DND-41 (cell line): ENCODE measurements around the gene CTNNBL1.

ENCODE experiments used
- ATAC-seq: fragments of 200-7000 bp; cut with Tn5 transposase; 3 replicates; pipeline ENCODE4 v1.9.1; 2021; ENCODE audit warnings: low read depth; ENCODE audit not compliant: insufficient read depth
- DNase-seq: peaks from one replicate; pipeline ENCODE4 v3.0.0-alpha.2; 2020
- H2AFZ ChIP-seq: 2 replicates; pipeline ENCODE4 v1.6.0; 2012; ENCODE audit warnings: low read depth, low read length
- H3K27ac ChIP-seq: 2 replicates; pipeline ENCODE4 v1.5.1; 2012; ENCODE audit warnings: low read length, inconsistent platforms
- H3K27me3 ChIP-seq: fragments of 200-600 bp; sonication (generic); 2 replicates; pipeline ENCODE4 v1.6.0; 2012; ENCODE audit warnings: low read length, mild to moderate bottlenecking, inconsistent platforms; ENCODE audit not compliant: insufficient read depth, poor library complexity
- H3K36me3 ChIP-seq: 2 replicates; pipeline ENCODE4 v1.5.1; 2012; ENCODE audit warnings: low read length, inconsistent platforms; ENCODE audit not compliant: insufficient read depth
- H3K4me1 ChIP-seq: 2 replicates; pipeline ENCODE4 v1.5.1; 2012; ENCODE audit warnings: mild to moderate bottlenecking, low read length; ENCODE audit not compliant: insufficient read depth
- H3K4me2 ChIP-seq: 2 replicates; pipeline ENCODE4 v1.6.0; 2012; ENCODE audit warnings: mild to moderate bottlenecking, moderate library complexity, low read length, inconsistent platforms; ENCODE audit not compliant: insufficient read depth
- H3K4me3 ChIP-seq, 2 experiments: fragments of 200-600 bp in 1 of 2; shearing (Covaris generic) in 1 of 2; 2 replicates each; pipeline ENCODE4 v1.5.1; 2012 to 2016; ENCODE audit warnings: inconsistent platforms in 2 of 2, low read length in 2 of 2, mild to moderate bottlenecking in 2 of 2, low read depth in 1 of 2, moderate library complexity in 1 of 2
- H3K79me2 ChIP-seq: 2 replicates; pipeline ENCODE4 v1.6.0; 2012; ENCODE audit warnings: low read length, inconsistent platforms; ENCODE audit not compliant: insufficient read depth
- H3K9ac ChIP-seq: 2 replicates; pipeline ENCODE4 v1.6.0; 2012; ENCODE audit warnings: low read depth, mild to moderate bottlenecking, inconsistent platforms, low read length, moderate library complexity
- H3K9me3 ChIP-seq: 2 replicates; pipeline ENCODE4 v1.5.1; 2012; ENCODE audit warnings: low read length, moderate library complexity, mild to moderate bottlenecking, inconsistent platforms; ENCODE audit not compliant: insufficient read depth, severe bottlenecking
- H4K20me1 ChIP-seq: 2 replicates; pipeline ENCODE4 v1.6.0; 2012; ENCODE audit warnings: low read length; ENCODE audit not compliant: insufficient read depth
- EZH2 ChIP-seq: IDR thresholded peaks from 3 replicates; pipeline ENCODE4 v1.6.1; 2012; ENCODE audit warnings: borderline replicate concordance, low read depth, mild to moderate bottlenecking, moderate library complexity, low read length, inconsistent platforms; ENCODE audit not compliant: severe bottlenecking
- TF ChIP-seq, protein P1 (sequence below): IDR thresholded peaks from 2 replicates; pipeline ENCODE4 v1.5.1; 2012; ENCODE audit warnings: borderline replicate concordance, low read length, moderate library complexity, mild to moderate bottlenecking; ENCODE audit not compliant: poor library complexity, severe bottlenecking; ENCODE audit errors: extremely low read depth

The CTNNBL1 gene

DNA sequence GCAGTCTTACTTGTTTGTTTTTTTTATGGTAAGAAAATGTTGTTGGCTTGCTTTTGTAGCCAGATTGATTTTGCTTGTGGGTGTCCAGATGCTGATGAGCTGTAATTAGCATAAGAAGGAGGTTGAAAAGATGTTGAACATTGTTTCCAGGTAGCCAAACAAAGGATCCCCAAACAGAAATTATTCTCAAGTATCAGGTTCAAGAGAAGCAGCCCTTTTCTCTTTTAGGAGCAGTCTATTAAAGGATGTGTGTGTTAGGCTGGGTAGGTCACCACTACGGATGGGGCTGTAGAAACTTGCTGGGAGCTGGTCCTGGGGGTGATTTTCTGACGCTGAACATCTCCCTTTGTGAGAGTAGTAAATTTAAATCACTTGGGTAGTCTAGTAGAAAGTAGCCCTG, 122.2 kb downstream of the CTNNBL1 start:
- no peaks in the 10 kb centered on the region for H3K27me3 ChIP-seq
- H4K20me1 ChIP-seq, result peaks cover 3% of the 10 kb centered on the region; the same call in 1 of the 2 replicates
- no peak for DNase-seq
- no peak overlapping the region for H3K27ac ChIP-seq
- no peaks in the 10 kb centered on the region; the same call in 1 of the 2 replicates for H3K36me3 ChIP-seq
- no peak overlapping the region for H3K9ac ChIP-seq
- H3K79me2 ChIP-seq, result no peaks in the 10 kb centered on the region
- TF ChIP-seq, protein P1, sequence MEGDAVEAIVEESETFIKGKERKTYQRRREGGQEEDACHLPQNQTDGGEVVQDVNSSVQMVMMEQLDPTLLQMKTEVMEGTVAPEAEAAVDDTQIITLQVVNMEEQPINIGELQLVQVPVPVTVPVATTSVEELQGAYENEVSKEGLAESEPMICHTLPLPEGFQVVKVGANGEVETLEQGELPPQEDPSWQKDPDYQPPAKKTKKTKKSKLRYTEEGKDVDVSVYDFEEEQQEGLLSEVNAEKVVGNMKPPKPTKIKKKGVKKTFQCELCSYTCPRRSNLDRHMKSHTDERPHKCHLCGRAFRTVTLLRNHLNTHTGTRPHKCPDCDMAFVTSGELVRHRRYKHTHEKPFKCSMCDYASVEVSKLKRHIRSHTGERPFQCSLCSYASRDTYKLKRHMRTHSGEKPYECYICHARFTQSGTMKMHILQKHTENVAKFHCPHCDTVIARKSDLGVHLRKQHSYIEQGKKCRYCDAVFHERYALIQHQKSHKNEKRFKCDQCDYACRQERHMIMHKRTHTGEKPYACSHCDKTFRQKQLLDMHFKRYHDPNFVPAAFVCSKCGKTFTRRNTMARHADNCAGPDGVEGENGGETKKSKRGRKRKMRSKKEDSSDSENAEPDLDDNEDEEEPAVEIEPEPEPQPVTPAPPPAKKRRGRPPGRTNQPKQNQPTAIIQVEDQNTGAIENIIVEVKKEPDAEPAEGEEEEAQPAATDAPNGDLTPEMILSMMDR, result no peak
- no peak for TF ChIP-seq EZH2
- no peak overlapping the region for H2AFZ ChIP-seq
- no peak overlapping the region for H3K4me3 ChIP-seq
- no peak overlapping the region for H3K4me2 ChIP-seq
- no peak for ATAC-seq
- no peaks in the 10 kb centered on the region for H3K4me1 ChIP-seq
- no peaks in the 10 kb centered on the region for H3K9me3 ChIP-seq

DNA sequence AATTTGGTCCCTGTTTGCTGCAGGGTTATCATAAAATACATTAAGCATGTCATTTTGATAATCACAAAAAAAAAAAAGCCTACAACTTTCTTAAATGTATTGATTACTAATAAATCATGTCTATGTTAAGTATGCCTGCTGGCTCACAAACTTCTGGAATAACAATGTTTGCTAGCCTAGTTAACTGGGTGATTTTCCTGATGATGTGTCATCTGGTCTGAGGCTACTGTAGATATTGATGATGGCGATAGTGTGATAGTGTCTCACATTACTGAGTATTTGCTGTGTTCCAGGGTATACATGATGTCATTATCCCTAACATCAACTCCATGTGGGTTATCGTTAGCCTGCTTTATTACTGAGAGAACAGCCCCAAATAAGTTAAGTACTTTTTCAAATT, 122.9 kb downstream of the CTNNBL1 start:
- no peak overlapping the region for H3K4me2 ChIP-seq
- H3K79me2 ChIP-seq, result no peaks in the 10 kb centered on the region
- TF ChIP-seq, protein P1, result no peak
- TF ChIP-seq EZH2, result no peak
- H3K9ac ChIP-seq, result no peak overlapping the region
- ATAC-seq (no peak), DNase-seq (no peak)
- no peaks in the 10 kb centered on the region for H3K9me3 ChIP-seq
- H4K20me1 ChIP-seq, result no peaks in the 10 kb centered on the region; the same call in 1 of the 2 replicates
- no peak overlapping the region for H3K4me3 ChIP-seq
- H3K36me3 ChIP-seq, result no peaks in the 10 kb centered on the region
- H3K27ac ChIP-seq, result no peak overlapping the region
- H3K27me3 ChIP-seq, result no peaks in the 10 kb centered on the region
- no peak overlapping the region for H2AFZ ChIP-seq
- no peaks in the 10 kb centered on the region for H3K4me1 ChIP-seq

DNA sequence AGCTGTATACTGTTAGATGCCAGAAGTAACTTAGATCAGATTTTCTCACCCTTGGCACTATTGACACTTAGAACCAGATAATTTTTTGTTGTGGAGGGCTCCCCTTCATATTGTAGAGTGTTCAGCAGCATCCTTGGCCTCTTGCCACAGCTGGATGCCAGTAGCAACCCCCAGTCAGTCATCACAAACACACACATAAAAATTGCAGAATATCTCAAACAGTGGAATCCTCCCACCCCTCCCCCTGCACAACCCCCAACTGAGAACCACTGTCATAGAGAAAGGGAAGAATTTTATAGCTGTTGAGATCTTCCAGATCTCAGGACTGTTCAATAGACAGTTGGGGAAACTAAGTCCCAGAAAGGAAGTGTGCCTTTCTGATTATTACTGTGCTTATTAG, 127.9 kb downstream of the CTNNBL1 start:
- H4K20me1 ChIP-seq, result peaks cover 6% of the 10 kb centered on the region; the same call in 1 of the 2 replicates
- DNase-seq (no peak), ATAC-seq (no peak)
- no peaks in the 10 kb centered on the region for H3K9me3 ChIP-seq
- no peak overlapping the region for H2AFZ ChIP-seq
- H3K27me3 ChIP-seq, result no peaks in the 10 kb centered on the region
- H3K27ac ChIP-seq, result no peak overlapping the region
- TF ChIP-seq, protein P1, result no peak
- TF ChIP-seq EZH2, result no peak
- H3K4me3 ChIP-seq, result no peak overlapping the region
- H3K4me2 ChIP-seq, result no peak overlapping the region
- no peaks in the 10 kb centered on the region for H3K36me3 ChIP-seq
- H3K79me2 ChIP-seq, result no peaks in the 10 kb centered on the region
- H3K4me1 ChIP-seq, result no peaks in the 10 kb centered on the region
- H3K9ac ChIP-seq, result no peak overlapping the region

DNA sequence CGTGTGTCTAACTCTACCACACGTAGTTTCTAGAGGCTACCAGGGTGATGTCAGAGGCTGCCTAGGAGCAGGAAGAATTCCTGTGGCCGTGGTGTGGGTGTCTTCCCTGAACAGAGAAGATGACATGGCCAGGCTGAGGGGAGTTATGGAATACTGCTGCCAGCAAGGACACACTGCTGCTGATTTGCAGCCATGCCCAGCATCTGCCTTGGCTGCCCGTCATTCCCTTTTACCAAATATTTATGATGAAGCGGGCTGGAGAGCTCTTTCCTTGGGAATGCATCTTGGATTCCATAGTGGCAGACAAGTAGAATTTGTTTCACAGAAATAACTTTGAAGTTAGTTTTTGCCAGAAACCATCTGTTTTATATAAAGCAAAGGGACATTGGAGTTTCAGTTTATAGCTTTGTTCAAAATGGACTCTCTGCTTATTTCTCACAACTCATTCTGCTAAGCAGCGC, 128.3 kb downstream of the CTNNBL1 start:
- no peak overlapping the region for H3K27ac ChIP-seq
- DNase-seq (no peak), ATAC-seq (no peak)
- H3K79me2 ChIP-seq, result no peaks in the 10 kb centered on the region
- no peak overlapping the region for H3K9ac ChIP-seq
- H3K4me3 ChIP-seq, result no peak overlapping the region
- H4K20me1 ChIP-seq, result peaks cover 6% of the 10 kb centered on the region; the same call in 1 of the 2 replicates
- no peaks in the 10 kb centered on the region for H3K9me3 ChIP-seq
- TF ChIP-seq EZH2, result no peak
- TF ChIP-seq, protein P1, result no peak
- no peaks in the 10 kb centered on the region for H3K4me1 ChIP-seq
- H2AFZ ChIP-seq, result no peak overlapping the region
- H3K27me3 ChIP-seq, result no peaks in the 10 kb centered on the region
- H3K4me2 ChIP-seq, result no peak overlapping the region
- no peaks in the 10 kb centered on the region for H3K36me3 ChIP-seq
